ENCODE measurements around the gene SPINT1.

DNA sequence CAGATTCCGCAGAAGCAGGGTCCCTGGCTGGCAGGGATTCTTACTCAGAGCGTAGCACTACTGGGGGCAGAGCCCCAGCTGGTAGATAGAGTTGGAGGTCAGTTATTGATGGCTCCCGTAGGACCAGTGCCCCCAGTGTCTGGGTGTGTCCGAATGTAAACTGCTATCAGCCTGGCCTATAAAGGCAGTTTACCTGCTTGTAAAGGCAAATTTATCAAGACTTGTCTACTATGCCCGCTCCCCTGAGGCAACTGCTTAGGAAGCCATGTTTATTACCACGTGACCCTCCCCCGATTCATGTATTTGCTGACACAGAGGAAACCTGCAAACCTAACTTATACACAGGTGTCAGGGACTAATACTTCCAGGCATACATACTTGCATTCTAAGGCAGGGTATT is 14.7 kb upstream of the SPINT1 start:
- TF ChIP-seq POLR2A (IDR thresholded peaks at IDR 0.05; ENCODE audit: low read depth, low read length) (no peak), POLR2AphosphoS5 (IDR thresholded peaks at IDR 0.05; ENCODE audit: low read depth, low read length) (no peak), TAF1 (IDR thresholded peaks at IDR 0.05; ENCODE audit: borderline replicate concordance, low read depth, low read length) (no peak)

Data from GM12892 (cell line).